GM12875 (cell line): ENCODE measurements around the gene ZNF358.

Experiments
- H3K4me3 ChIP-seq: one replicate; pipeline ENCODE4 v1.5.1; 2011; ENCODE audit warnings: low read depth, low read length, control low read depth
- TF ChIP-seq, protein P1 (sequence below): IDR thresholded peaks from 2 replicates; pipeline ENCODE4 v1.5.1; 2011; ENCODE audit warnings: low read depth, mild to moderate bottlenecking, control low read depth, inconsistent platforms, low read length, moderate library complexity, borderline replicate concordance; ENCODE audit not compliant: insufficient read depth

ZNF358 gene

DNA sequence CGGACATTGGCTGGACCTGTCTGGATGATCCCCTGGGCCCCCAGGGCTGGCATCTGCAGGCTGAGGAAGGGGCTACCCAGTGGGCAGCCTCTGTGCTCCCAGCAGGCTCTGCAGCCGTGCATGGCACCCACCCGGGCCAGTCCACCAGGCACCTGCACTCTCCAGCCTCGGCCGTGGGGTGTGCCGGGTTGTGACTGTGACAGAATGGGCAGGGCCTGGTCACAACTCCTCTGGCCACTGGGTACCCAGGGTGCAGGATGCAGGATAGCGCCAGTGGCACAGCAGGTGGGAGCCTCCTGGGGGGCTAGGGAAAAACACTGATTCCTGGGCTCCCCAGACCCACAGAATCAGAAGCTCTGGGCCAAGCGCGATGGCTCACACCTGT lies 37.1 kb upstream of the ZNF358 start:
- TF ChIP-seq, protein P1, sequence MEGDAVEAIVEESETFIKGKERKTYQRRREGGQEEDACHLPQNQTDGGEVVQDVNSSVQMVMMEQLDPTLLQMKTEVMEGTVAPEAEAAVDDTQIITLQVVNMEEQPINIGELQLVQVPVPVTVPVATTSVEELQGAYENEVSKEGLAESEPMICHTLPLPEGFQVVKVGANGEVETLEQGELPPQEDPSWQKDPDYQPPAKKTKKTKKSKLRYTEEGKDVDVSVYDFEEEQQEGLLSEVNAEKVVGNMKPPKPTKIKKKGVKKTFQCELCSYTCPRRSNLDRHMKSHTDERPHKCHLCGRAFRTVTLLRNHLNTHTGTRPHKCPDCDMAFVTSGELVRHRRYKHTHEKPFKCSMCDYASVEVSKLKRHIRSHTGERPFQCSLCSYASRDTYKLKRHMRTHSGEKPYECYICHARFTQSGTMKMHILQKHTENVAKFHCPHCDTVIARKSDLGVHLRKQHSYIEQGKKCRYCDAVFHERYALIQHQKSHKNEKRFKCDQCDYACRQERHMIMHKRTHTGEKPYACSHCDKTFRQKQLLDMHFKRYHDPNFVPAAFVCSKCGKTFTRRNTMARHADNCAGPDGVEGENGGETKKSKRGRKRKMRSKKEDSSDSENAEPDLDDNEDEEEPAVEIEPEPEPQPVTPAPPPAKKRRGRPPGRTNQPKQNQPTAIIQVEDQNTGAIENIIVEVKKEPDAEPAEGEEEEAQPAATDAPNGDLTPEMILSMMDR, result no peak
- no peak overlapping the region for H3K4me3 ChIP-seq

DNA sequence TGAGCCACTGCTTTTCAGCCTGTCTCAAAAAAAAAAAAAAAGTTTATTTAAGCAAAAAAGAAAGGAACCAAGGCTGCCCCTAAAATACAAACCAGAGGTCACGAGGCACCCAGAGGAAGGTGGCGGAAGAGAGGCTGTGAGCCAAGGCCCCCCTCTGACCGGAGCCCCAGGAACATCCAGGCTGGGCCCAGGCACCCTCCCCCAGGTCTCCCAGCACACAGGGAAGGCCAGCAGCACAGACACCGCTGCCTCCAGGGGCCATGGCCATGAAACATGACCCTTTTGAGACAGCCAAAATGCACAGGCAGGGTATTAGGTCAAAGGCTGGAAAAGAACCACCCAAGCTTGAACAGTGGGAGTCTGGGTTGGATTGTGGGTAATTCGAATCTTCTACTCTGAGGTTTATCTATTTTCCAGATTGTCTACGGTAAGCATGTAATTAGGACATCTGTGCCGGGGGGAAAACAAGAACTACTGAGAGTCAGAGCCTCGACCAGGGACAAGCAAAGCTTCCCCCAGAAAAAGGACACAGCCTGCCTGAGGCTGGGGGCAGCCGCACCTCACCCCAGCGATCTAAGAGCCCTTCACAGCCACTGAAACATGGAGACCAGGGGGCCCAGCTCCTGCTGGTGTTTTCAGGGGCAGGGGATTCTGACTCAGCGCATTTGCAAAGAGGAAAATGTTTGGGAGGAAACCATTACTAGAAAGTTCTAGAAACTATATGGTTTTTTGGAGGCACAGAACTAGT lies 35.5 kb upstream of the ZNF358 start:
- no peak overlapping the region for H3K4me3 ChIP-seq
- TF ChIP-seq, protein P1, result no peak

DNA sequence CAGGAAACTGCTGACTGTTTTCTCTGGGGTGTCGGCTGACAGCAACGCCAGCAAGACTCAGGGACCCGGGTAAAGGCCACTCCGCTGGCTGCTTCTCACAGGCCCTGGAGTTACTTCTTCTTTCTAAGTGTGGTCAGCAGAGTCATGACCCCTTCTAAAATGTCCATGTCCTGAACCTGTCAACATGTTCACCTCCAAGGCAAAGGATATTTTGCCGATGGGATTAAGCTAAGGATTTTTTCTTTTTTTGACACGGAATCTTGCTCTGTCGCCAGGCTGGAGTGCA lies 35.0 kb upstream of the ZNF358 start:
- no peak overlapping the region for H3K4me3 ChIP-seq

DNA sequence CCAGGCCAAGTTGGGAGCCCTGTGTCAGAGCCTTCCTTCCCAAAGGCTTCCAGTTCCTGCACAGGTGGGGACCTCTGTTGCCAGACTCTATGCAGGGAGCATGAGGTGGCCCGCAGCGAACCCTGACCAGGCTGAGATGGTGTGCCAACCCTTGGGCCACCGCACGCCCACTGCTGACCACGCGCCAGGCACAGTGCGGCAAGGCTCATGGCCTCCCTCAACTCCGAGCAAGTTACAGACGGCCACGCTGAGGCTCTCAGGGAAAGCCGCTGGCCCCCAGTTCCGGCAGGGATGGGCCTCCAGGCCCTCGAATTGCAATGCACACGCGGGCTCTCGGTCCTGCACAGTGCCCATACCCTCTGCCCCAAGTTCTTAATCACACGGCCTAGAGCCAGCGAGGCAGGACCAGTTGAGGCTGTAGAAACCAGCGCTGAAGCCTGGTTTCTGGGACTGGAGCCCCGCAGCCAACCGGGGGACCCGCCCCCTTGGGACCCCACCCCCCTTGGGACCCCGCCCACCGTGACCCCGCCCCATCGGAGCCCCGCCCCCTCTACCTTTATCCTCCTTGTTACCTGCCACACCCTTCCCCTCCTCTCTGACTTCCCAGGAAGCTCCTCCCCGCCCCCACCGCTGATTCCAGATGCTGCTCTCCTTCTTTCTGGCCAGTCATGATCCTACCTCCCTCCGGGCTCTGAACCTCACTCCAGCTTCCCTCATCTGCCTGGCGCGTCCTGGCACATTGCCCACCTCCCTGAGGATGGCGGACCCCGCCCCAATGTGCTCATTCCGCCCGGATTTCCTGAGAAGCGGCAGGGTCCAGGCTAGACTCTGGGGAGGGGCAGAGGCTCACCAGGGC lies 33.1 kb upstream of the ZNF358 start:
- no peak overlapping the region for H3K4me3 ChIP-seq
- TF ChIP-seq, protein P1, result no peak

More for the DNA sequence above, 35.0 kb upstream of the ZNF358 start:
- TF ChIP-seq, protein P1, result no peak

DNA sequence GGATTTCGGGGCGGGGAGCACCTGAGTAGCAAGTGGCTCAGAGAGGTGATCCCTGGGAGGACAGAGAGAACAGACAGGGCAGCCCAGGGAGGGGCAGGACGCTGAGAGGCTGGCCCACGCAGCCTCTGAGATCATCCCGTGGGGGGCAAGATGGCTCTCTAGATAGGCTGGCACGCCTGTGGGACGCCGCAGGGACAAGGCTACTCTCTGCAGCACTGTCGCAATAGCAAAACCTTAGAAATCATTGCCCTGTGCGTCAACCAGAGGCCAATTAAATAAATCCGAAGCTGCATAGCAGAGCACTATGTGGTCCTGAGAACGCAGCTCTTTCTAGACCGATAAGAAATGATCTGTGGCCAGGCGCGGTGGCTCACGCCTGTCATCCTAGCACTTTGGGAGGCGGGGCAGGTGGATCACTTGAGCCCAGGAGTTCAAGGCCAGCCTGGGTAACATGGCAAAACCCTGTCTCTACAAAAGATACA lies 32.1 kb upstream of the ZNF358 start:
- no peak overlapping the region for H3K4me3 ChIP-seq
- TF ChIP-seq, protein P1, result no peak

DNA sequence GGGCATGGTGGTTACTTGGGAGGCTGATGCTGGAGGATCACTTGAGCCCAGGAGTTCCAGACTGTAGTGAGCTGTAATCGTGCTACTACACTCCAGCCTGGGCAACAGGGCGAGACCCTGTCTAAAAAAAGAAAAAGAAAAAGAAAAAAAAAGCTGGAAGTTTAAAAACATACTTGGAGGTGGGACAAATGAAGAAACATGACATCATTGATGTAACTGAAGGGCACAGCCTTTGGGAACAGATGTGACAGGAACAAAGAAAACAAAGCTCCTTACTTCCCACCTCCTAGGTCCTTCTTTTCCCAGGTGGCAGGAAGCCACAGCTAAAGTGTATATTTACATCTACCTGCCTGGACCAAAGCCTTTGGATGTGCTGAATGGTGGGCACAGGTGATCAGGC lies 29.0 kb upstream of the ZNF358 start:
- H3K4me3 ChIP-seq, result no peak overlapping the region
- TF ChIP-seq, protein P1, result no peak
